ENCODE data around the gene EIF2S1. TPM values are rescaled to one million over a fixed set of nuclear protein-coding genes. Genes with fewer than 3 reads are reported as not detected.
A peak's percentile ranks its signal among the peaks of the same experiment; 100 is the strongest.

EIF2S1 gene
- total RNA-seq, 2 donors from 2014 or later: 64.4 to 75.4 TPM

DNA sequence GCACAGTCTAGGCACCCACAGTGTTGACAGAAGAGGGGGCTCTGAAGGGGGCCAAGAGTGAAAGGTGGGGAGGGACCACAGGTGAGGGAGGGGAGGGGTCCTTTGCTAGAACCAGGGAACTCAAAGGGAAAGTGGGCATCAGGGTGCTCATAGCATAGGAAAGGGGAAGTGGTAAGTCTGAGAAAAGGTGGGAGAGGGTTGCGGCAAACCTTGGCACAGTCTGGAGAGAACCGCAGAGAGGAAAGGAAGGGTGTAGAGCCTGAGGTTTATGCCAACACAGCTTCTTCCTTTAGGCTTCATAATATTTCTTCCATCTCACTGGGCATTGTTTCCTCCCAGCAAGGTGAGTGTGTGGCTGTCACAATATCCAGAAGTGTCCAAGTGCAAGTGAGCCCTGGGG, 63.3 kb downstream of the EIF2S1 start:
- Histone ChIP-seq H3K9me3 (no peaks in the 10 kb centered on the region), H3K36me3 (no peaks in the 10 kb centered on the region), H3K27me3 (no peaks in the 10 kb centered on the region), H3K4me1 (peaks cover 2 to 8% of the 10 kb centered on the region in 2 donors), H3K4me3 (no peak overlapping the region), H3K27ac (no peak overlapping the region)
- DNase-seq (ENCODE audit: low spot score): no peak
- TF ChIP-seq CTCF (IDR thresholded peaks at IDR 0.05): no peak

DNA sequence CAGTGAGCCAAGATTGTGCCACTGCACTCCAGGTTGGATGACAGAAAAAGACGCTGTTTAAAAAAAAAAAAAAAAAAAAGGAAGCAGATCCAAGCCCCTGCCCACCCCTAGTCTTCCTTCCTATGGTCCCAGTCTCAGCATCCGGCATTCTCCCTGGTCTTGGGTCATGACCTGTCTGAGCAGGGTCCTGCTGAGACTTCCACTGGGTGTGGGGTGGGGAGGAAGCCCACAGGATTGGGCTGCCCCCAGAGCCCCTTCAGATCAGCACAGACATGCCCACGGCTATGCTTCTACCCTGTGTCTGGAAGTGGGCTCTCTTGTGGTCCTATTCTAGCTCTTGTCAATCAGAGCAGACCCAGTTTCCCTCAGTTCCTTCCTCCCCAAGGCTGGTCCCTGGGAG, 64.4 kb downstream of the EIF2S1 start:
- peaks cover 2 to 8% of the 10 kb centered on the region in 2 donors for H3K4me1 ChIP-seq
- DNase-seq (ENCODE audit: low spot score): no peak
- no peaks in the 10 kb centered on the region for H3K9me3 ChIP-seq
- no peak overlapping the region for H3K27ac ChIP-seq
- H3K36me3 ChIP-seq: no peaks in the 10 kb centered on the region
- no peak for TF ChIP-seq CTCF (IDR thresholded peaks at IDR 0.05)
- H3K4me3 ChIP-seq: no peak overlapping the region
- H3K27me3 ChIP-seq: no peaks in the 10 kb centered on the region

DNA sequence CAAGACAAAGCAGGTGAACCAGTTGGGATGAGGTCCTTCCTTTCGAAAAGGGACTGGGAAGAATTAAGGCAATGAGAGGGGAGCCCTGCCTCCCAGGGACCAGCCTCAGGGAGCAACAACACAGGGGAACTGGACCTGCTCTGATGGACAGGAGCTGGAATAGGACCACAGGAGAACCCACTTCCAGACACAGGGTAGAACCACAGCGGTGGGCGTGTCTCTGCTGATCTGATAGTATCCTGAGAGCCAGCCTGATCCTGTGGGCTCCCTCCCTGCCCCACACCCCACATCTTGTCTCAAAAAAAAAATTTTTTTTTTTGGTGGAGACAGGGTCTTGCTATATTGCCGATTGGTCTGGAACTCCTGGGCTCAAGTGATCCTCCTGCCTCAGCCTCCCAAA, 65.5 kb downstream of the EIF2S1 start:
- DNase-seq (ENCODE audit: low spot score): no peak
- Histone ChIP-seq H3K27ac (no peak overlapping the region), H3K36me3 (no peaks in the 10 kb centered on the region), H3K9me3 (no peaks in the 10 kb centered on the region), H3K4me1 (peaks cover 2 to 8% of the 10 kb centered on the region in 2 donors), H3K27me3 (no peaks in the 10 kb centered on the region), H3K4me3 (no peak overlapping the region)
- no peak for TF ChIP-seq CTCF (IDR thresholded peaks at IDR 0.05)

DNA sequence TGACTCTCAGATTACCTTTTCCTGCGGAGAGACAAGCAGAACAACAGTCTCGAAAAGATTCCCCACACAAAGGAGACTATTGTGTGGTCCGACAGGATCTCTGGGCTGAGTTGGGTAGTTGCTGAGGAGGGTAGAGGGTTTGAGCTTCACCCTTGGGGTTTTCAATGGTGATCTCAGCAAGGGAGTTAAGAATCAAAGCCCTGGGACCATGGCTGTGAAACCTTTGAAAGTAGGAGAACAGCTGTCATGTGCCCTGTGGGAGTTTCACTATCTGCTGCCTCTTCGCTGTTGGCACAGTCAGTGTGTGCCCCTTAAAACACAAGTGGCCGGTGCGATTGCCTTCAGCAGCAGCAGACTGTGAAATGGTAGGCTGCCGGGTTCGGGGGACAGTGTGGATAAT, 66.0 kb downstream of the EIF2S1 start:
- no peaks in the 10 kb centered on the region for H3K9me3 ChIP-seq
- H3K36me3 ChIP-seq: no peaks in the 10 kb centered on the region
- H3K27ac ChIP-seq: no peak overlapping the region
- peaks cover 2 to 8% of the 10 kb centered on the region in 2 donors for H3K4me1 ChIP-seq
- no peak overlapping the region for H3K4me3 ChIP-seq
- no peaks in the 10 kb centered on the region for H3K27me3 ChIP-seq
- no peak for DNase-seq (ENCODE audit: low spot score)
- no peak for TF ChIP-seq CTCF (IDR thresholded peaks at IDR 0.05)

- H3K36me3 ChIP-seq: no peaks in the 10 kb centered on the region
- H3K4me3 ChIP-seq: no peak overlapping the region
- H3K27me3 ChIP-seq: no peaks in the 10 kb centered on the region
- H3K27ac ChIP-seq: no peak overlapping the region
- H3K4me1 ChIP-seq: peaks cover 2 to 8% of the 10 kb centered on the region in 2 donors
- no peaks in the 10 kb centered on the region for H3K9me3 ChIP-seq
- TF ChIP-seq CTCF (IDR thresholded peaks at IDR 0.05): peak; percentile 75 to 88
- peak; percentile 72 for DNase-seq (ENCODE audit: low spot score)
Observed at GRCh38 chr14:67426983-67427606, 67.0 kb downstream of the EIF2S1 start.

DNA sequence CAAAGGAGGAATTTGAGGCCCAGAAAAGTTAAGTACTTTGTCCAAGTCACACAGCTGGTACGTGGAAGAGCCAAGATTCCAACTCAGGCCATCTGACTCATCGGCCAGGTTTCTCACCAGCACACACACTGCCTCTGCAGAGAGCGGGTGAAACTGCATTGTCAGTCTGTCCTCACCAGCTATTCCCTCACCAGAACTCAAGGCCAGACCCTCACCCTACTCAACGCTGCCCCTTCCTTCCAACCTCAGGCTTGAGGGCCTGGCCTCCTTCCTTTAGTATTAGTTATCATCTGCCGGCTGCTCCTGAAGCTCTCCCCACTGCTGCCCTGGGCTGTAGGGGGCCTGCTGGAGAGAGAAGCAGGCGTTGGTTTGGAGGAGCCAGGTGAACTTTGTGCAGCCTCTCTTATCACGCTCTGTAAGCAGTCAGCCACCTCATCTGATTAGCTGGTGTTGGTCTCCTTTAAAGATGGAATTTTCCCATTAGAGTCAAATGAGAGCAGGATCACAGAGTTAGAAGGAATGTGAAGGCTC, 68.4 kb downstream of the EIF2S1 start:
- no peaks in the 10 kb centered on the region for H3K27me3 ChIP-seq
- no peak overlapping the region for H3K4me3 ChIP-seq
- H3K36me3 ChIP-seq: no peaks in the 10 kb centered on the region
- DNase-seq (ENCODE audit: low spot score): no peak
- H3K9me3 ChIP-seq: no peaks in the 10 kb centered on the region
- TF ChIP-seq CTCF (IDR thresholded peaks at IDR 0.05): no peak
- H3K4me1 ChIP-seq: peaks cover 2 to 8% of the 10 kb centered on the region in 2 donors
- H3K27ac ChIP-seq: no peak overlapping the region
